NCI-H748 treated with DMSO at 0.1 percent for 48 hours (cell line): ENCODE measurements around the gene GABRP.
"Not testable (repeated sequence)": the region's sequence is repeated elsewhere in the genome, so short reads cannot be mapped to it uniquely, and the experiment has no call there.

Source experiments
- DNase-seq: peaks from one replicate; lab custom pipeline; 2025; lab: John Stamatoyannopoulos, UW

Gene GABRP

GRCh38 chr5:170783498-170784247 lies at the start of gene GABRP:
Gene GABRP (plus strand): TSS chr5:170783725. CDS start chr5:170788616, 4,891 bp downstream.
- no peak for DNase-seq

- no peak for DNase-seq
Observed at GRCh38 chr5:170736966-170737365, 46.6 kb upstream of the GABRP start.

- DNase-seq = no peak
Observed at GRCh38 chr5:170737591-170737990, 45.9 kb upstream of the GABRP start.

- DNase-seq = no peak
Observed at GRCh38 chr5:170738840-170739239, 44.7 kb upstream of the GABRP start.

- no peak for DNase-seq
Observed at GRCh38 chr5:170739446-170739845, 44.1 kb upstream of the GABRP start.

GRCh38 chr5:170740551-170741205 lies 42.8 kb upstream of the GABRP start:
- DNase-seq = no peak

GRCh38 chr5:170741801-170742200 lies 41.7 kb upstream of the GABRP start:
- no peak for DNase-seq

GRCh38 chr5:170743876-170744212 lies 39.7 kb upstream of the GABRP start:
- DNase-seq = no peak

GRCh38 chr5:170745481-170746071 lies 37.9 kb upstream of the GABRP start:
- DNase-seq = no peak

- no peak for DNase-seq
Observed at GRCh38 chr5:170746075-170746960, 37.2 kb upstream of the GABRP start.

GRCh38 chr5:170746961-170747340 lies 36.6 kb upstream of the GABRP start:
- no peak for DNase-seq

GRCh38 chr5:170747357-170747756 lies 36.2 kb upstream of the GABRP start:
- DNase-seq = no peak

GRCh38 chr5:170747851-170748250 lies 35.7 kb upstream of the GABRP start:
- no peak for DNase-seq

GRCh38 chr5:170748951-170749471 lies 34.5 kb upstream of the GABRP start:
- DNase-seq = no peak

- no peak for DNase-seq
Observed at GRCh38 chr5:170749911-170750431, 33.6 kb upstream of the GABRP start.

GRCh38 chr5:170750791-170751190 lies 32.7 kb upstream of the GABRP start:
- no peak for DNase-seq

GRCh38 chr5:170751631-170752030 lies 31.9 kb upstream of the GABRP start:
- DNase-seq = no peak

- DNase-seq = no peak
Observed at GRCh38 chr5:170752257-170753215, 31.0 kb upstream of the GABRP start.

GRCh38 chr5:170753311-170753710 lies 30.2 kb upstream of the GABRP start:
- DNase-seq = no peak

GRCh38 chr5:170754508-170754907 lies 29.0 kb upstream of the GABRP start:
- not testable (repeated sequence) for DNase-seq
